ENCODE data around the gene PTPRN2. TPM values are rescaled to one million over a fixed set of nuclear protein-coding genes. Genes with fewer than 3 reads are reported as not detected.

The PTPRN2 gene
- total and polyA plus RNA-seq, 2 experiments from 2014 or later = 0.28 TPM; not detected in 1

DNA sequence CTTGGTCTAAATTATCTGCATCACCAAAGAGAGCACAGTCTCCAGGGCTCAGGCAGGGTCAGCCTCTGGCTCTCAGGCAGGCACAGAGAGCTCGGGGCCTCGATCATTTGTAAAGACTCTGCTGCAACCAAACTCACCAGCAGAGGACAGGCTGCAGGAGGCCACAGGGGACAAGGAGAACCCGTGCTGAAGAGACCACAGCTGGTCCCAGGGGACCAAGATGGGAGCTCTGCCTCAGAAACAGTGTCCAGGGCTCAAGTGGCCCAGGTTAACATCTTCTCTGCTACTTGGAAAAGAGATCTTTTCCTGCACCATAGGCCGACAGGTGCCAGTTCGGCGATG is 543.2 kb downstream of the PTPRN2 start:
- Histone ChIP-seq H3K27ac (no peak overlapping the region), H3K27me3 (no peaks in the 10 kb centered on the region), H3K4me1 (ENCODE audit: low read depth) (no peaks in the 10 kb centered on the region), H3K36me3 (no peaks in the 10 kb centered on the region), H3K4me3 (no peak overlapping the region), H3K9me3 (ENCODE audit: low read depth) (no peaks in the 10 kb centered on the region)
- no peak for TF ChIP-seq CTCF (IDR thresholded peaks at IDR 0.05; ENCODE audit: low read depth, low read length)
- no peak for DNase-seq (ENCODE audit: low read depth in 1 of 2, low spot score in 1 of 2)

GRCh38 chr7:158043551-158044481 is 543.8 kb downstream of the PTPRN2 start:
- H3K36me3 ChIP-seq = no peaks in the 10 kb centered on the region
- no peaks in the 10 kb centered on the region for H3K9me3 ChIP-seq (ENCODE audit: low read depth)
- no peak overlapping the region for H3K4me3 ChIP-seq
- no peak overlapping the region for H3K27ac ChIP-seq
- no peak for DNase-seq (ENCODE audit: low read depth in 1 of 2, low spot score in 1 of 2)
- H3K4me1 ChIP-seq (ENCODE audit: low read depth) = no peaks in the 10 kb centered on the region
- no peaks in the 10 kb centered on the region for H3K27me3 ChIP-seq
- no peak for TF ChIP-seq CTCF (IDR thresholded peaks at IDR 0.05; ENCODE audit: low read depth, low read length)

GRCh38 chr7:158042156-158042880 is 545.3 kb downstream of the PTPRN2 start:
- TF ChIP-seq CTCF (IDR thresholded peaks at IDR 0.05; ENCODE audit: low read depth, low read length) = no peak
- H3K36me3 ChIP-seq = no peaks in the 10 kb centered on the region
- no peak overlapping the region for H3K27ac ChIP-seq
- H3K4me1 ChIP-seq (ENCODE audit: low read depth) = no peaks in the 10 kb centered on the region
- peaks cover 4% of the 10 kb centered on the region for H3K9me3 ChIP-seq (ENCODE audit: low read depth)
- DNase-seq (ENCODE audit: low read depth in 1 of 2, low spot score in 1 of 2) = no peak
- H3K27me3 ChIP-seq = no peaks in the 10 kb centered on the region
- no peak overlapping the region for H3K4me3 ChIP-seq

- Histone ChIP-seq H3K36me3 (no peaks in the 10 kb centered on the region), H3K27ac (no peak overlapping the region), H3K9me3 (ENCODE audit: low read depth) (peaks cover 4% of the 10 kb centered on the region), H3K27me3 (no peaks in the 10 kb centered on the region), H3K4me1 (ENCODE audit: low read depth) (no peaks in the 10 kb centered on the region), H3K4me3 (no peak overlapping the region)
- TF ChIP-seq CTCF (IDR thresholded peaks at IDR 0.05; ENCODE audit: low read depth, low read length) = no peak
- DNase-seq (ENCODE audit: low read depth in 1 of 2, low spot score in 1 of 2) = no peak
These were observed 547.4 kb downstream of the PTPRN2 start for GRCh38 chr7:158040199-158040598.

DNA sequence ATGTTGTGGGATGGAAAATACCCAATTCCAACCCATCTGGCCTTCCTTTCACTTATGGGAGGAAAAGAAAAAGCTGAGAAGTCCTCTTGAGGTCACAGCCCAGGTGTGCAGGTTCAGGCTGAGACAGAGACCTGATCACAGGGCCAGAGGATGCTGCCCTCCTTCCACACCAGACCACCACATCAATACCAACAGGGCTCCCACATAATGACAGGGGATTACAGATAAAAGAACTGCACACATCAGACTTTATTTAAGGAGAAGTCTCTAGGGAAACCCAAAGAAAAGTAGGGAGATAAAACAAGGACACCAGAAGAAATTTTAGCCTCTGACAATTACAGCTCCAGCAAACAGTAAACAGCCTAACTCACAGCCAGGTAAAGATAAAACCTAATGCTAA is 548.4 kb downstream of the PTPRN2 start:
- Histone ChIP-seq H3K9me3 (ENCODE audit: low read depth) (peaks cover 4% of the 10 kb centered on the region), H3K36me3 (no peaks in the 10 kb centered on the region), H3K27ac (no peak overlapping the region), H3K27me3 (no peaks in the 10 kb centered on the region), H3K4me3 (no peak overlapping the region), H3K4me1 (ENCODE audit: low read depth) (no peaks in the 10 kb centered on the region)
- DNase-seq (ENCODE audit: low read depth in 1 of 2, low spot score in 1 of 2) = no peak
- no peak for TF ChIP-seq CTCF (IDR thresholded peaks at IDR 0.05; ENCODE audit: low read depth, low read length)

Measured in cardiac muscle cell (in vitro differentiated cells and primary cell).